NCI-H1436 (cell line): ENCODE data around the gene SNX27.
"Not testable (repeated sequence)": the region's sequence is repeated elsewhere in the genome, so short reads cannot be mapped to it uniquely, and the experiment has no call there.

Experiments used
- DNase-seq: peaks from one replicate; lab custom pipeline; 2025; lab: John Stamatoyannopoulos, UW

Gene SNX27

DNA sequence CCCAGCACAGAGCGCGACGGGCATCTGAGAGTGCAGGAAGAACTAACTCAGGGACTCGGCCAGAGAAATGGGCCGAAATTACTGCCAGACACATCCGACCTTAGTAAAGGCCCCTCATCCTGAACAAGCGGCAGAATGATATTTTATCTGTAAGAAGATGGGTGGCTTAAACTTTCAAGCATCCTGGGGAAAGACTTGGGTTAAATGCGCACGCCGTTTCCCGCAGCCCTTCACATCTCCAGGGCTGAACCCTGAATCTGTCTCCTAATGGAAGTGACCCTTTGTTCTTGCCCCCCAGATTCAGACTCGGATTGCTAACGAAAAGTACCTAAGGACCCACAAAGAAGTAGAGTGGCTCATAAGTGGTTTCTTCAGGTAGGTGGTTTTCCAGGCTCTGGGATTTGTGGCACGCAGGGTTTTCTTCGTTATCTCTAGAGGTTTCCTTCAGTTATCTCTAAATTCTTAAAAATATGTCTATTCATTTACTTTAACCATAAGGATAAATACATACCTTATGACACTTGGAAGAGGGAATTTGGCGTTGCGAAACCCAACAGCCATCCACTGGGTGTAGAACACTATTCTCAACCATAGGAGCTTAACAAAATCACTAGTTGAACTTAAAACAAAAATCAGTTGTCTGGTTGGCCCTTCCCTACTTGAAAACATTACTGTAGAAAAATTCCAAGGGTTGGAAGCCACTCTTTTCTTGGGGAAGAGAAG is 110.1 kb downstream of the SNX27 start:
- DNase-seq: no peak

GRCh38 chr1:151723726-151724370 is 112.0 kb downstream of the SNX27 start:
- DNase-seq: no peak

- no peak for DNase-seq
Measured at GRCh38 chr1:151728151-151729054, 116.6 kb downstream of the SNX27 start.

DNA sequence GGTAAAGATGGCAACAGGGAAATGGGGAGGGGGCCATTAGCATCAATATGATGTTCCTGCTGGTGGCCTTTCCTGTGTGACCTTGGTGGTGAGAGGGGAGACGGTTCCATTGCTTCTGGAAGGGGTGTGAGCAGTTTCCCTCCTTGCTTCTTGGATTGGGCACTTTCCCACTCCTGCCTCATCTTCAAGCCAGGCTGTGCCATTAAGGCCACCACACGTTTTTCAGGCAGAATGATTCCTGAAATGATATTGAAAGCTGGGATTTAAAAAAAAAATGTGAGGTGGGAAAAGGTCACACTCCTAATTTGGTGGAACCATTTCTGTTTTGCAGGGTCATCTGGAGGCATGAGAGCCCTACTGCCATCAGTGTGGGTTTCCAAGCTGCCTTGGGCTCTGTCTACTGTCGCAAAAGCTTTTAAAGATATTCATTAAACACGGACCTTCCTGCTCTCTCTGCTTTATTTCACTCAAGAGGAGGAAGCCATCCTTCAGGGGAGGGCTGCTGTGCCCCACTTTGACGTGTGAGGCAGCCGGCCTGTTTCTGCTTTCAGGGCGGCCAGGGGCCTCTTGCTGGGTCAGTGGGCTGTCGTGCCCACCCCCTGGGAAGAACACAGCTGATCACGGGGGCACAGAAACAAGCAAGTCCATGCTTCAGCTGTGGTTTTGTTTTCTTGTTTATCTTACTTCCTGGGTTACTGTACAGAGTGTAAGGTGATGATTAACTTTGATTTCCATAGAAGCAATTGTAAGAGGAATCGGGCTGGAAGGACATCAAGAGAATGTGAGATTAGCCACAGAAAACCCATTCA is 117.5 kb downstream of the SNX27 start:
- DNase-seq: no peak

GRCh38 chr1:151729966-151730291 is 118.1 kb downstream of the SNX27 start:
- DNase-seq: no peak

DNA sequence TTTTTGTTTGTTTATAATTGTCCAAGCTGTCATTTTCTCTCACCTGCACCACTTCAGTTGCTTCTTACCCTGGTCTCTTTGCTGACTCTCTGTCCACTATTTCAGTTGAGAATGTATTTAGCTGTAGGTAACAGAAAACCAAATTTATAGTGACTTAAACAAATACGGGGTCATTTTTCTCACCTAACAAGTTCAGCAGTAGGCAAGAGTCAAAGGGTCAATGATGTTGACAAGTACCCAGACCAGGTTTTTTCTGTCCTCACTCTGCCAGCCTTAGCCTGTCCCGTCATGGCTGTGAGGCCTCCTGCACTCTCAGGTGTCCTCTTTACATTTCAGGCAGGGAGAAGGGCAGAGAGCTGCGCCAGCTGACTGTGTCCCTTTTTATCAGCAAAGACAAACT is 121.3 kb downstream of the SNX27 start:
- no peak for DNase-seq

GRCh38 chr1:151733995-151734394 is 122.1 kb downstream of the SNX27 start:
- not testable (repeated sequence) for DNase-seq

DNA sequence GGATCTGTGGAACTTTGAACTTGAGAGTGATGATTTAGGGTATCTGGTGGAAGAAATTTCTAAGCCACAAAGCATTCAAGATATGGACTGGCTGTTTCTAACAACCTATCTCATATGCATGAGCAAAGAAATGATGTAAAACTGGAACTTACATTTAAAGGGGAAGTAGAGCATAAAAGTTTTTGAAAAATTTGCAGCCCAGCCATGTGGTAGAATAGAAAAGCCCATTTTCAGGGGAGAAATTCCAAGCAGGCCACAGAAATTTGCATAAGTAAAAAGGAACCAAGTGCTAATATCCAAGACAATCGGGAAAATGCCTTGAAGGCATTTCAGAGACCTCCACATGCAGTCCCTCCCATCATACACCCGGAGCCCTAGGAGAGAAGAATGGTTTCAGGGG is 125.2 kb downstream of the SNX27 start:
- DNase-seq: no peak

DNA sequence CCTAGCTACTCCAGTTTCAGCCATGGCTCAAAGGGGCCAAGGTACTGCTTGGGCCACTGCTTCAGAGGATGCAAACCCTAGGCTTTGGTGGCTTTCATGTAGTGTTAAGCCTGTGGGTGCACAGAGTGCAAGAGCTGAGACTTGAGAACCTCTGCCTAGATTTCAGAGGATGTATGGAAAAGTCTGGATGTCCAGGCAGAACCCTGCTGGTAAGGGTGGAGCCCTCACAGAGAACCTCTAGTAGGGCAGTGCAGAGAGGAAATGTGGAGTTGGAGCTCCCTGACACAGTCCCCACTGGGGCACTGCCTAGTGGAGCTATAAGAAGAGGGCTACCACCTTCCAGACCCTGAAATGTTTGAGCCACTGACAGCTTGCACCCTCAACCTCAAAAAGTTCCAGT is 125.6 kb downstream of the SNX27 start:
- DNase-seq: no peak

DNA sequence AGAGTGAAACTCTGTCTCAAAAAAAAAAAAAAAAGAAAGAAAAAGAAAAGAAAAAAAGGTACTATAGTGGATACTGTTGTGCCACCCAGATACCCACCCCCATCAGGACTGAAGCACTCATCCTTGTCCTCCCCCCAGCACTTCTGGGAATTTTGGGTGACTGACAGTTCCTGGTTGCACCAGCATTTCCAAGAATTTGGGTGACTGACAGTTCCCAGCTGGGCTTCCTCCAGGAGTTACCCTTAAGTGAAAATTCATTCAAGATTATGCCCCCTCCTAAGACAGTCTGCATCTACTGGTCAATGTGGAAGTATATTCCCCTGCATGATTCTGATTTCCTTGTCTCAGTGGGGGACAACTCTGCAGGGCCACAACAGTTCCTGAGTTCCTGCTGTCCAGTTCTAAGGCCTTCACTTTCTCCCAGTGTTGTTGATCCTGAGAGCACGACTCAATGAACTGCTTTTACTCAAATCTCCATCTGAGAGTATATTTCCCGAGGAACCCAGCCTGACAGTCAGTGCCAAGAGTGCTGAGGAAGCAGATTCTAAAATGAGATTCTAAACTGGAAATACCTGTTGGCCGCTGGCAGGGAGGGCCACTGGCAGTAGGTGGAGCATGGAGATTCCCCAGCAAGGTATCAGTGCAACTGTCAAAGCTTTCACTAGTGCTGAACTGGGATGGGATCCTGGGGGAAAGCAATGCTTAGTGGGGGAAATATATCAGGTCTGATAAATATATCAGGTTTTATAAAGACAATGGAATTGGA is 127.9 kb downstream of the SNX27 start:
- no peak for DNase-seq

- DNase-seq: no peak
Measured at GRCh38 chr1:151741516-151741915, 129.7 kb downstream of the SNX27 start.
